HG03045 (cell line): ENCODE data around the gene IL17C.
"Not testable (repeated sequence)": the region's sequence is repeated elsewhere in the genome, so short reads cannot be mapped to it uniquely, and the experiment has no call there.

ENCODE experiments used
- ATAC-seq: cut with Tn5 transposase; IDR thresholded peaks from one replicate; pipeline ENCODE4 v1.9.1; 2021; ENCODE audit warnings: mild to moderate bottlenecking, moderate library complexity; ENCODE audit not compliant: unreplicated experiment

Gene IL17C

GRCh38 chr16:88655733-88656281, 17.4 kb downstream of the IL17C start:
- ATAC-seq = no peak

GRCh38 chr16:88656291-88656980, 18.1 kb downstream of the IL17C start:
- no peak for ATAC-seq

- ATAC-seq = no peak
These were observed 19.0 kb downstream of the IL17C start for GRCh38 chr16:88657371-88657770.

GRCh38 chr16:88658714-88659113, 20.3 kb downstream of the IL17C start:
- no peak for ATAC-seq

- ATAC-seq = no peak
These were observed 20.8 kb downstream of the IL17C start for GRCh38 chr16:88659160-88659559.

GRCh38 chr16:88661468-88661867, 23.1 kb downstream of the IL17C start:
- no peak for ATAC-seq

- ATAC-seq = peak; percentile 5
These were observed 24.0 kb downstream of the IL17C start for GRCh38 chr16:88662222-88662842.

- ATAC-seq = peak; percentile 95
These were observed 24.7 kb downstream of the IL17C start, which contains the start of gene MVD for GRCh38 chr16:88662843-88663606. Gene MVD, minus strand, starts transcription at chr16:88663091. Its CDS starts 11 bp downstream, at chr16:88663080.

GRCh38 chr16:88665148-88665547, 26.8 kb downstream of the IL17C start:
- ATAC-seq = no peak

- ATAC-seq = no peak
These were observed 27.2 kb downstream of the IL17C start for GRCh38 chr16:88665570-88665969.

- no peak for ATAC-seq
These were observed 29.1 kb downstream of the IL17C start for GRCh38 chr16:88667461-88667860.

GRCh38 chr16:88669493-88669892, 31.1 kb downstream of the IL17C start:
- ATAC-seq = not testable (repeated sequence)

GRCh38 chr16:88669980-88670379, 31.6 kb downstream of the IL17C start:
- ATAC-seq = no peak

- ATAC-seq = no peak
These were observed 33.4 kb downstream of the IL17C start for GRCh38 chr16:88671806-88672205.

- no peak for ATAC-seq
These were observed 34.4 kb downstream of the IL17C start for GRCh38 chr16:88672776-88673175.

GRCh38 chr16:88673716-88674379, 35.5 kb downstream of the IL17C start:
- ATAC-seq = no peak

- ATAC-seq = no peak
These were observed 38.3 kb downstream of the IL17C start for GRCh38 chr16:88676502-88677242.

GRCh38 chr16:88677721-88678120, 39.3 kb downstream of the IL17C start:
- no peak for ATAC-seq

GRCh38 chr16:88678224-88678979, 40.0 kb downstream of the IL17C start:
- ATAC-seq = no peak
